Hepatocyte (in vitro differentiated cells): Measurements from ENCODE around the gene GPR75. TPM values are rescaled to one million over a fixed set of nuclear protein-coding genes. Genes with fewer than 3 reads are reported as not detected.

Experiments
- DNase-seq: peaks from one replicate; pipeline ENCODE4 v3.0.0-alpha.2; 2016; ENCODE audit warnings: low spot score
- H2AFZ ChIP-seq: fragments of 200-600 bp; sonication (generic); 2 replicates; pipeline ENCODE4 v1.6.0; 2016; ENCODE audit warnings: antibody characterized with exemption, mild to moderate bottlenecking
- H3K27ac ChIP-seq: fragments of 200-600 bp; sonication (generic); 2 replicates; pipeline ENCODE4 v1.5.1; 2016; ENCODE audit warnings: mild to moderate bottlenecking
- H3K27me3 ChIP-seq: fragments of 200-600 bp; sonication (generic); 2 replicates; pipeline ENCODE4 v1.6.1; 2016
- H3K36me3 ChIP-seq: fragments of 200-600 bp; sonication (generic); replicated peaks from 2 replicates; pipeline ENCODE4 v1.5.1; 2016; ENCODE audit warnings: low read depth; ENCODE audit not compliant: insufficient read depth
- H3K4me1 ChIP-seq: fragments of 200-600 bp; sonication (generic); 2 replicates; pipeline ENCODE4 v1.5.1; 2016; ENCODE audit warnings: mild to moderate bottlenecking, moderate library complexity; ENCODE audit not compliant: insufficient read depth
- H3K4me2 ChIP-seq: fragments of 200-600 bp; sonication (generic); 2 replicates; pipeline ENCODE4 v1.6.0; 2016
- H3K4me3 ChIP-seq: fragments of 200-600 bp; sonication (generic); 2 replicates; pipeline ENCODE4 v1.5.1; 2016; ENCODE audit warnings: mild to moderate bottlenecking
- H3K79me2 ChIP-seq: fragments of 200-600 bp; sonication (generic); 2 replicates; pipeline ENCODE4 v1.6.0; 2017; ENCODE audit warnings: mild to moderate bottlenecking
- H3K9me2 ChIP-seq: fragments of 200-600 bp; sonication (generic); replicated peaks from 2 replicates; pipeline ENCODE4 v1.6.0; 2017; ENCODE audit warnings: mild to moderate bottlenecking; ENCODE audit not compliant: insufficient read depth
- H3K9me3 ChIP-seq: fragments of 200-600 bp; sonication (generic); 2 replicates; pipeline ENCODE4 v1.5.1; 2016; ENCODE audit warnings: low read depth, mild to moderate bottlenecking
- H4K20me1 ChIP-seq: fragments of 200-600 bp; sonication (generic); 2 replicates; pipeline ENCODE4 v1.6.0; 2016; ENCODE audit warnings: mild to moderate bottlenecking; ENCODE audit not compliant: insufficient read depth, poor library complexity, severe bottlenecking
- CTCF ChIP-seq: fragments of 200-600 bp; sonication (generic); IDR thresholded peaks from 2 replicates; pipeline ENCODE4 v1.5.1; 2016; ENCODE audit warnings: antibody characterized with exemption, mild to moderate bottlenecking; ENCODE audit not compliant: poor library complexity
- EZH2 ChIP-seq: fragments of 200-600 bp; sonication (generic); IDR thresholded peaks from 2 replicates; pipeline ENCODE4 v1.6.1; 2016; ENCODE audit warnings: antibody characterized with exemption, mild to moderate bottlenecking, borderline replicate concordance
- EZH2phosphoT487 ChIP-seq: fragments of 200-600 bp; sonication (generic); IDR thresholded peaks from one replicate; pipeline ENCODE4 v1.6.1; 2018; ENCODE audit warnings: antibody characterized with exemption, mild to moderate bottlenecking, low read depth, moderate library complexity; ENCODE audit not compliant: unreplicated experiment, severe bottlenecking
- WGBS: methylation state at CpG from one replicate; pipeline ENCODE4 v1.1.6; 2016; ENCODE audit warnings: low lambda C conversion rate; ENCODE audit errors: missing lambda C conversion rate; 5-methylcytosine and 5-hydroxymethylcytosine counted together
- polyA plus RNA-seq: library from polyadenylated mRNA; unstranded; fragments of >200 nt; fragmentation: Nextera tagmentation; extraction: Ambion mirVana; gene quantifications from 2 replicates; pipeline ENCODE4 v1.2.1, GENCODE V29; 2016
- total RNA-seq: library from RNA; depleted of rRNA; stranded (reverse); fragments of >200 nt; gene quantifications from 2 replicates; pipeline ENCODE4 v1.2.3, GENCODE V29; 2014

Gene GPR75
- total and polyA plus RNA-seq, 2 experiments from 2014 or later, result 1.00 TPM; not detected in 1

GRCh38 chr2:53874401-53874950, 14.7 kb upstream of the GPR75 start:
- WGBS, result 95% methylated on average over 7 of the region's 7 CpGs
- H3K27ac ChIP-seq, result no peak overlapping the region
- peaks cover 5% of the 10 kb centered on the region for H3K36me3 ChIP-seq
- no peaks in the 10 kb centered on the region for H3K9me3 ChIP-seq
- H3K79me2 ChIP-seq, result no peaks in the 10 kb centered on the region
- no peaks in the 10 kb centered on the region for H4K20me1 ChIP-seq
- no peak for DNase-seq
- TF ChIP-seq EZH2phosphoT487 (no peak), CTCF (no peak), EZH2 (no peak)
- H3K9me2 ChIP-seq, result no peaks in the 10 kb centered on the region
- no peaks in the 10 kb centered on the region for H3K4me1 ChIP-seq
- no peak overlapping the region for H3K4me2 ChIP-seq
- H2AFZ ChIP-seq, result no peak overlapping the region
- no peaks in the 10 kb centered on the region for H3K27me3 ChIP-seq
- H3K4me3 ChIP-seq, result no peak overlapping the region

GRCh38 chr2:53867773-53868172, 8.0 kb upstream of the GPR75 start:
- H3K4me1 ChIP-seq, result no peaks in the 10 kb centered on the region
- no peak overlapping the region for H3K4me3 ChIP-seq
- H4K20me1 ChIP-seq, result no peaks in the 10 kb centered on the region
- H2AFZ ChIP-seq, result no peak overlapping the region
- WGBS, result 100% methylated on average over 2 of the region's 2 CpGs
- no peak overlapping the region for H3K4me2 ChIP-seq
- no peaks in the 10 kb centered on the region for H3K9me3 ChIP-seq
- H3K27ac ChIP-seq, result no peak overlapping the region
- no peaks in the 10 kb centered on the region for H3K9me2 ChIP-seq
- no peaks in the 10 kb centered on the region for H3K27me3 ChIP-seq
- H3K36me3 ChIP-seq, result no peaks in the 10 kb centered on the region
- H3K79me2 ChIP-seq, result no peaks in the 10 kb centered on the region
- no peak for DNase-seq
- no peak for TF ChIP-seq CTCF
- TF ChIP-seq EZH2phosphoT487, result no peak
- no peak for TF ChIP-seq EZH2

DNA sequence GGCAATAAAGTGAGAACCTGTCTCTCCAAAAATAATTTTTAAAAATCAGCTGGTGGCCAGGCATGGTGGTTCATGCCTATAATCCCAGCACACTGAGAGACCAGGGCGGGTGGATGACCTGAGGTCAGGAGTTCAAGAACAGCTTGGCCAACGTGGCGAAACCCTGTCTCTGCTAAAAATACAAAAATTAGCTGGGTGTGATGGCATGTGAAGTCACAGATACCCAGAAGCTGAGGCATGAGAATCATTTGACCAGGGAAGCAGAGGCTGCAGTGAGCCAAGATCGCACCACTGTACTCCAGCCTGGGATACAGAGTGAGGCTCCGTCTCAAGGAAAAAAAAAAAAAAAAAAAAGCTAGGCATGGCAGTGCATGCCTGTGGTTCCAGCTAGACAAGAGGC, 7.4 kb upstream of the GPR75 start:
- no peaks in the 10 kb centered on the region for H3K79me2 ChIP-seq
- H3K36me3 ChIP-seq, result no peaks in the 10 kb centered on the region
- 96% methylated on average over 5 of the region's 5 CpGs for WGBS
- no peaks in the 10 kb centered on the region for H3K9me3 ChIP-seq
- DNase-seq, result no peak
- TF ChIP-seq CTCF (no peak), EZH2 (no peak), EZH2phosphoT487 (no peak)
- H3K27ac ChIP-seq, result no peak overlapping the region
- H3K4me2 ChIP-seq, result no peak overlapping the region
- no peaks in the 10 kb centered on the region for H3K27me3 ChIP-seq
- H4K20me1 ChIP-seq, result no peaks in the 10 kb centered on the region
- no peaks in the 10 kb centered on the region for H3K9me2 ChIP-seq
- no peaks in the 10 kb centered on the region for H3K4me1 ChIP-seq
- no peak overlapping the region for H3K4me3 ChIP-seq
- H2AFZ ChIP-seq, result no peak overlapping the region
